ENCODE measurements around the gene EFCAB12.
A peak's percentile ranks its signal among the peaks of the same experiment; 100 is the strongest.
"Not testable (repeated sequence)": the region's sequence is repeated elsewhere in the genome, so short reads cannot be mapped to it uniquely, and the experiment has no call there.

Gene EFCAB12

DNA sequence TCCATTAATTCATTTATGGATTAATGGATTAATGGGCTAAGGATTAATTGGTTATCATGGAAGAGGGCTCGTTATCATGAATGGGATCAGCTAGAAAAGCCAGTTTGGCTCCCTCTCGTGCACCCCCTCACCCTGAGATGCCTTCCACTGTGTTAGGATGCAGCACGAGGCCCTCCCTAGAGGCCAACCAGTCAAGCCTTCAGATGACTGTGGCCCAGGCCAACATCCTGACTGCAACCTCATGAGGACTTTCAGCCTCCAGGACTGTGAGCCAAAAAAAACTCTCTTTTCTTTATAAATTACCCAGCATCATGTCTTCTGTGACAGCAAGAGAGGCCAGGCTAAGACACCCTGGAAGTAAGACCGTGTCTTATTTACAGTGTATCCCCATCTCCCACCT lies 9.0 kb downstream of the EFCAB12 start:
- DNase-seq (ENCODE audit: low read depth), result no peak

DNA sequence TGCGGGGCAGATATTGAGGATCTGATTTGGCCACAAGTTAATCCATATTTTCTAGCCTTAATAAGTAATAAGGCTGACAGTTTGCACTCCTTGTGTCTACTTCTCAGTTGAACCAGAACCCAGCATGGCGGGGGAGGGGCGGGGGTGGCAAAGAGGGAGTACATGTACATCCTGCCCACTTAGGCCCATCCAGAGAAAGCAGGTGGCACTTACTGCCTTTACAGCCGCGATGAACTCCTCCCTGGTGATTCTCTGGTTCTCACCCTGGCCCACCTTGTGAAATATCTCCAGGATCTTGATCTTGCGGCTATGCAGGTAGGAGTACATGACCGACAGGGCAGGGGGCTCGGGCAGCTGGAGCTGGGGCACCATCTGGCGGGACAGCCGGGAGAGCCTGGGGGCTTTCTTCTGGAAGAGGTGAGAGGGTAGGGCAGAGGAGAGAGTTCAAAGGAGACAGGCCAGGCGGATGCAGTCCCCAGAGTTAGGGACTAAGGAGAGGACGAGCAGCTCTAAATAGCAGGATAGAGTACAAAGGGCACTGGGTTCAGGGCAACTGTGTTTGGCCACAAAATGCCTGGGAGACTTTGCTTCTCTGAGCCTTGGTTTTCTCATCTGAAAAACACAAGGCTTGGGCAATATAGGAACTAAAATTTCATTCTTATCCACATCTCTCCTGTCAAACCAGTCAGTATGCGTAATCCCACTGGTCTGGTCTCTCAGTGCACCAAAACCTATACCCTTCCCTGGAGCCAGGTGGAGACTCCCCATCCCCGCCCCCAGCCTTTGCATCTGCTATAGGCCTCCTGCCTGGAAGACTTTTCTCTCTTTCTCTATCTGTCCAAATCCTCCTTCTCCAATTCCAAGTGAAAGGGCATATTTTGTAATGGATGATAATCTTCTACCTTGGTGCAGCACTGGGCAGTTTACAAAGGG lies 10.1 kb downstream of the EFCAB12 start:
- DNase-seq (ENCODE audit: low read depth), result no peak

DNA sequence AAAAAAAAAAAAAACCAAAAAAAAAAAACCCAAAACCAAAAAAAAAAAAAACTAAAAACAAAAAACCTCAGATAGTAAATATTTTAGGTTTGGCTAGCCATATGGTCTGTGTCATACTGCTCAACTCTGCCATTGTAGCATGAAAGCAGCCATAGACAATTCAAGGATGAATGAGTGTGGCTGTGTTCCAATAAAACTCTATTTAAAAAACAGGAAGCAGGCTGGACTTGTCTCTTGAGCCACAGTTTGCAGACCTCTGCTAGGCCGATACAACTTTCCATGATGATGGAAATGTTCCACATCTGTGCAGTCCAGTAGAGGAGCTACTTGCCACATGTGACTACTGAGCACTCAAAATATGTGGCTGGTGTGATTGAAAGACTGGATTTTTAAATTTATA lies 11.1 kb downstream of the EFCAB12 start:
- no peak for DNase-seq (ENCODE audit: low read depth)

DNA sequence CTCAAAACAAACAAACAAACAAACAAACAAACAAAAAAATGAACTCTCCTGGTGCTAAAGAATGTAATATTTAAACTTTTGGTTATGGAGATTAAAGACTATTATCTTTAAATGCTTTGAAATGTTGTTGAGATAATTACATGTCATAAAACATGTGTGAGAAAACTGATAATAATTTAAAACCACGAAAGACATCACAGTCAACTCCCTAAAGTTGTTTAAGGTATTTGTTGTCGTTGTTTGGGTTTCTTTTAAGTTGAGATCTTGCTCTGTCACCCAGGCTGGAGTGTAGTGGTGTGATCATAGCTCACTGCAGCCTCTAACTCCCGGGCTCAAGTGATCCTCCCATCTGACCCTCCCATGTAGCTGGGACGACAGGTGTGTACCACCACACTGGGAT lies 12.0 kb downstream of the EFCAB12 start:
- no peak for DNase-seq (ENCODE audit: low read depth)

DNA sequence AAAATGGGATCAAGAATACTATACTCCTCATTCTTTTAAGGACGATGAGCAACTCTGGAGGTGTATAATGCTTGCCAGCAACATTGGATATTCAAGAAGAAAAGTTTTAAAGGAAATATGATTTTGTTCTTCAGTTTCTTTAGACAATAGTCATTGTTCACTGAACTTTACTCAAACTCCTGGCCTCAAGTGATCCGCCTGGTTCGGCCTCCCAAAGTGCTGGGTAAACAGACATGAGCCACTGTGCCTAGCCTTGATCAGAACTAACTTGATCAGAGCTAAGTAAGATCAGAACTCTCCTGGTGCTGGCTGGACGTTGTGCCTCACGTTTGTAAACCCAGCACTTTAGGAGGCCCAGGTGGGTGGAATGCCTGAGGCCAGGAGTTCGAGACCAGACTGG lies 12.6 kb downstream of the EFCAB12 start:
- no peak for DNase-seq (ENCODE audit: low read depth)

DNA sequence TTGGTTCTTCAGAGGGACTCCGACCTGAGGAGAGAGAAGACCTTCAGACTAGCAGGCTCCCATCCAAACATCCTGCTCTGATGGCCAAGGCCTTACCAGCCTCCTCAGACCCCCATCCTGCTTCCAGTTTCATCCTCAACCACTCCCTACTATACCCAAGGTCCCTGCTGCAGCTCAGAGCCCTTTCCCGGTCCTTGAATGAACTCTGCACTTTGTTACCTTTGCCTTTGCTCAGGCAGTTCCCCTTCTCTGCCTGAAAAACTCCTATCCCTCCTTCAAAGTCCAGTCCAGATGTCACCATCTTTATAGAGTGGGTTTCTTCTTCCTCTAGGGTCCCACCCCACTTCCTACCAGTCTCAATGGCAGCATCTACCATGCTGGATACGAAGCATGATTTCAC lies 13.1 kb downstream of the EFCAB12 start:
- DNase-seq (ENCODE audit: low read depth), result no peak

DNA sequence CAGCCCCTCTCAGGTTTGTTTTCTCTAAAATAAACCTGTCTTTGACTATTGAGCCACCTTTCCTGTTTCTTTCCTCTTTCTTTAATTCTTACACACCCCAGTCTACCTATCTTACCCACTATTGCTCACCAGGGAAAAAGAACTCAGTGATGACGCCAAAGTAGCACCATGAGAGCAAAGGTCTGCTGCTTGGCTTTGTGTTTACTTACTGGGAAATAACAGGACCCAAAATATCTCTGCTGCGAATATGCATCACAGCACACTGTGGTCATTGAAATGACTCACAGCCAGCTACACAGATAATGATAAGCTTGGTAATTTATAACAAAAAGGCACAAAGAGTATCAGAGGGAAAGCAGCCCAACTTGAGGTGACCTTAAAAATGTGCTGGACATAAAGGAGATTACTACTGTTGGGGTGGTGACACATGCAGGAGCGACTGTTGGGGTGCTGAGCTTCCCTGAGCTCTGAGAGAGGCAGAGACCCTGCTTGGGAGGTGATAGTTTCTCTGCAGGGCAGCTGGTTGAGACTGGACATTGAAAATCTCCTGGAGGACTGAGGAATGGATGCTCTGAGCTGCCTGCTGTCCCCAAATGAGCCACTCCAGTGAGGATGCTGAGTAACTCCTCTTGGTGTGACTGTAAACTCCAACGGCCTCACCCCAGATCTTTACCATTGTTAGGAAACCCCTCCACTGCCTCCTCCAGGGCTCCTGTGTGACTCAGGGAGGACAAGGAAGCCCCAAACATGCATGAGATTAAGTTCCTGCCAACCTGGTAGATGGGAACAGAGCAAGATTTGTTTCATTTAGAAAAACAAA lies 14.5 kb downstream of the EFCAB12 start:
- no peak for DNase-seq (ENCODE audit: low read depth)

DNA sequence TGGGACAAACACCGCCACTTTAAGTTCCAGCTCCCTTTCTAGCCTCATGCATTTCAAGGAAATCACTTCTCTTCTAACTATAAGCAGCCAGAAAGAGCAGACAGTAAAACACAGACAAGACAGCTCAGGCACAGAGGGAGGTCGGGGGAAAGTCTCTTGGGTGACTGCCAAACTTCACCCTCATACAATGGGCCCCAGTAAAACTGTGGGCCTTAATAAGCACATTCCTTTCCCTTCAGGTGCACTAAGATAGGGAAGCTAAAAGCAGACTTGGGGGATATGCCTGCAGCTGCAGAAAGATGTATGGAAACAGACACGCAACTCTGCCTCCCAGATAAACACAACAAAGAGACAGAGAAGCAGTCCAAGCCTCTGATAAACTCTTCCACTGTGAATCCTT lies 15.2 kb downstream of the EFCAB12 start:
- DNase-seq (ENCODE audit: low read depth), result not testable (repeated sequence)

DNA sequence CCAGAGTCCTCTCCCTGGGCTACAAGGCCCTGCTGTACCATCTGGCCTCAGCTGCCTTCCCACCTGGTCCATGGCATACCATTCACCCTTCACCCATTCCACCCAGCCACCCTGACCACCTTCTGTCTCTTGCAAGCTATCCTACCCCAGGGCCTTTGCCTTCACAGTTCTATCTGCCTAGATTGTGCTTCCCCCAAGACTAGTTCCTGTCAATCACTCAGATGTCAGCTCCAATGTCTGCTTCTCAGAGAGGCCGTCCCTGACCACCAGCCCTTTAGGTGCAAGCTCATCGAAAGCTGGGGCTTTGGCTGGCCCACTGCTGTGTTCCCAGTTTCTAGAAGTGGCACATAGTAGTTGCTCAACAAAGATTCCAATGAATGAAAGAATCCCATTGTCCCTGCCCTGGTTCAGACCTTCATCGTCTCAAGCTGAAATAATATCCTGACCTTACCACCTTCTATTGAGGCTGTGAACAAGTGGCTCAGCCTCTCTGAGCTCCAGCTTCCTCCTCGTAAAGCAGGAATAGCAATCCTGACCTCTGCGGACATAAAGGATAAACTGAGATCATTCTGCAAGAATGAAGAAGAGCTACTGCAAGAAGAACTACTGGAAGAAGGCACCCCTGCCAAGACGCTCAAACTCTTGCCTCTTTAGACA lies 15.8 kb downstream of the EFCAB12 start:
- no peak for DNase-seq (ENCODE audit: low read depth)

DNA sequence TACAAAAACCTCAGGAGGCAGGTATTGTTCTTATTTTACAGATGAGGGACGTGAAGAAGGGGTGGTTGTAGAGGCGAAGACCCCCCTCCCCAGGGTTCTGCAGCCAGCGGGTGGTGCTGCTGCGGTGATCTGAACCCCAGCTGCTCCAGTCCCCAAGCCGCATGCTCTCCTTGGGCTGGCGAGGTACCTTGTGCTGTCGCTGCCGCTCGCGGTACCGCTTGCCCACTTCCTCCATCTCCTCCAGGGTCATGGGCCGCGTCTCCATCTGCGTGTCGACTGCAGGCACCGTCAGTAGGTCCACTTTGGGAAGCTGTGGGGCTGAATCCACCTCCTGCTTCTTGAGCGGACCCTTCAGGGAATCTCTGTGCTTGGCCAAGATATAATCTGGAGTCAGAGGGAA lies 17.5 kb downstream of the EFCAB12 start:
- no peak for DNase-seq (ENCODE audit: low read depth)

DNA sequence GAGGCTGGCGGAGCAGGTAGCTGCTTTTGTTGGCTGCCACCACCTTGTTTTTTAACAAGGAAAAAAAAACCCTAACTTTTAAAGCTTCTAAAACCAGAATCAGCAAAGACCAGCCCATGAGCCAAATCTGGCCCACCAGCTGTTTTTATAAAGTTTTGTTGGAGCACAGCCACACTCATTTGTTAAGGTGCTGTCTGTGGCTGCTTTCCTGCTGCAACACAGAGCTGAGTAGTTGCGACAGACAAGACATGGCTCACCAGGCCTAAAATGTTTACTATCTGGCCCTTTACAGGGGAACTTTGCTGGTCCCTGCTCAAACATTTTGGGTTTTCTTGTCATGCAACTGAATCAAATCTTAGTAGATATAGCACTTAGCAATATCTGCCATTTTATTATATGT lies 18.9 kb downstream of the EFCAB12 start:
- no peak for DNase-seq (ENCODE audit: low read depth)

DNA sequence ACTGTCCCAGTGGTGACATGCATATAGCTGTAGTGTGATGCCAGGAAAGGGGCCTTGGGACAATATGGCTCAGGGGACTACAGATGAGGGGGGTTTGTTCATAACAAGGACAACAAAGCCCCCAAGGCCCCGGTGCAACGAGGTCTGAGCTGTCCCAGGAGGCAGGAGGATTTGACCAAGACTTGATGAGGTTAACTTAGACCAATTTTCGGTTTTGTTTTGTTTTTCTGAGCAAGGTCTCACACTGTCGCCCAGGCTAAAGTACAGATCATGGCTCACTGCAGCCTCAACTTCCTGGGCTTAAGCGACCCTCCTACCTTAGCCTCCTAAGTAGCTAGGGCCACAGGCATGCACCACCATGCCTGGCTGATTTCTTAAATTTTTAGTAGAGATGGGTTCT lies 23.8 kb downstream of the EFCAB12 start:
- no peak for DNase-seq (ENCODE audit: low read depth)

DNA sequence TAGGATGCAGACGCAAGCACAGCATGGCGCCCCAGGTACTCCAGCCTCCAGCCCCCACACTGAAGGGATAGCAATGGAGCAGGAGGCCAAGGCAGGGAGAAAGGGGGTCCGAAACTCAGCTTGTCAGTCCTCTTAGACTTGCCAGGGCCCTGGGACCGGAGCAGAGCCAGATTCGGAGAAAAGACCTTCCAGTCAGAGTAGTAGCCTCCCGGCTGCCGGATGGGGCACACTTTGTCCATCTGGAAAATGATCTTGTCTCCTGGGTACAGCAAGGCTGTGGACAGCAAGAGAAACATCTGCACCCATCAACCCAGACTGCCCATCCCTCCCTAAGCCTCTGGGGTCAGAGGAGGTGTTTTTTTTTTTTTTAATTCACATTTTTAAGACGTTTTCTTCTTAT lies 24.3 kb downstream of the EFCAB12 start:
- no peak for DNase-seq (ENCODE audit: low read depth)

DNA sequence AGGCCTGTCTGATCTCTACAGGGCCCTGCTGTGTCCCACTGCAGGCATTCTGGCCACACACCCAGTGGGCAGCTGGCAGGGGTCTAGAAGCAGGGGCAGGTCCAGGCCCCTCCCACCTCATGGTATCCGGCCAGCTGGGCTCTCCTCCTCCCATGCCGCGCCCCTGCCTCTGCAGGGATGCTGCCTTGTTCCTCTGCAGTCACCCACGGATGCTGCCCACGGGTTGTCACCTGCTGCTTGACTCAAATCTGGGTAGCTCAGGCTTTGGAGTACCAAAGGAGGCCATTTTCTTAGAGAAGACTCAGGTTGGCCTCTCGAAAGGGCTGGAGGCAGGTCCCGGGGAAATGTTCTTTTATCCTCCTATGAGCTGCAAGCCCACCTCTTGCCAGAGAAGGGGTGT lies 25.0 kb downstream of the EFCAB12 start:
- DNase-seq (ENCODE audit: low read depth), result no peak

DNA sequence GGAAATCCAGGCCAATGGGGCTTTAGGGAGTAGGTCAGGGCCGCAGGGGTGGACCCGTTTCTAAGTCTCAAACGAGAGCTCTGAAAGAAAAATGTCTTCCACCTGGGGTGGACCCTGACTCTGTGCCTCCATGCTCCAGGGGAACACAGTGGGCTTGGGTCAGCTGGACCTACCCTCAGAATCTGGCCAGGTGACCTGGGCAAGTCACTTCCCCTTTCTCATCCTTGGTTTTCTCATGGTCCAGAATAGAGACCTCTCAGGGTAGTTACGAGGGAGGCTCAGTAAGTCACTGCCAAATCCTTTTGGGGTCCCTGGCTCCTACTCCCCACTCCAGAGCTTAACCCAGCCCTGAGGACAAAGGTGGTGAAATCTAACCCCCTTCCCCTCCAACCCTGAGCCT lies 25.8 kb downstream of the EFCAB12 start:
- no peak for DNase-seq (ENCODE audit: low read depth)

DNA sequence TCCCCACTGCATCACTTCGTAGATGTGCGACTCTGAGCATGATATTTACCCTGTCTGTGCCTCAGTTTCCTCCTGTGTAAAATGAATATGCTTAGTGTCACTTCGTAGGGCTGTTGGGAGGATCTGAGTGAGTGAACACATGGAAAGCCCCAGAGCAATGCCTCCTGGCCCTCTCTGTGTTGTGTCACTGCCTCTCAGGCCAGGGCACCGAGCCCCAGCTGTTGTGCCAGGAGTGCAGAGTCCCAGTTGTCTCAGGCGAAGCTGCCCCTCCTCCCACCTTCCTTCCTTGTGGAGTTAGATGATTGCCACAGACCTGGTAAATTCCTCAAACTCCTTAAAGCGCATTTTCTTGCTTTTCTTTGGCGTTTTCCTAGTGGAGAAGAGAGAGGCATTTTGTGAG lies 26.2 kb downstream of the EFCAB12 start:
- DNase-seq (ENCODE audit: low read depth), result no peak

DNA sequence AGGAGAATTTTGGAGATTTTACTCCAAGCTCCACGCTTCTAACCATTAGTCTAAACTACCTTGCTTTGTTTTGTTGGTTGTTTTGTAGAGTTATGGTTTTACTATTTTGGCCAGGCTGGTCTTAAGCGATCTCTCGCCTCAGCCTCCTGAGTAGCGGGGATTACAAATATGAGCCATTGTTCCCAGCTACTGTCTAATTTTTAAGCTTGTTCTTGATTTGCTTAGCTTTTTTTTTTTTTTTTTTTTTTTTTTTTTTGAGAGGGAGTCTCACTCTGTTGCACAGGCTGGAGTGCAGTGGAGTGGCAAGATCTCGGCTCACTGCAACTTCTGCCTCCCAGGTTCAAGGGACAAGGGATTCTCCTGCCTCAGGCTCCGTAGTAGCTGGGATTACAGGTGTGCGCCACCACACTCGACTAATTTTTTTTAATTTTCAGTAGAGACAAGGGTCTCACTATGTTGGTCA lies 28.5 kb downstream of the EFCAB12 start:
- no peak for DNase-seq (ENCODE audit: low read depth)

DNA sequence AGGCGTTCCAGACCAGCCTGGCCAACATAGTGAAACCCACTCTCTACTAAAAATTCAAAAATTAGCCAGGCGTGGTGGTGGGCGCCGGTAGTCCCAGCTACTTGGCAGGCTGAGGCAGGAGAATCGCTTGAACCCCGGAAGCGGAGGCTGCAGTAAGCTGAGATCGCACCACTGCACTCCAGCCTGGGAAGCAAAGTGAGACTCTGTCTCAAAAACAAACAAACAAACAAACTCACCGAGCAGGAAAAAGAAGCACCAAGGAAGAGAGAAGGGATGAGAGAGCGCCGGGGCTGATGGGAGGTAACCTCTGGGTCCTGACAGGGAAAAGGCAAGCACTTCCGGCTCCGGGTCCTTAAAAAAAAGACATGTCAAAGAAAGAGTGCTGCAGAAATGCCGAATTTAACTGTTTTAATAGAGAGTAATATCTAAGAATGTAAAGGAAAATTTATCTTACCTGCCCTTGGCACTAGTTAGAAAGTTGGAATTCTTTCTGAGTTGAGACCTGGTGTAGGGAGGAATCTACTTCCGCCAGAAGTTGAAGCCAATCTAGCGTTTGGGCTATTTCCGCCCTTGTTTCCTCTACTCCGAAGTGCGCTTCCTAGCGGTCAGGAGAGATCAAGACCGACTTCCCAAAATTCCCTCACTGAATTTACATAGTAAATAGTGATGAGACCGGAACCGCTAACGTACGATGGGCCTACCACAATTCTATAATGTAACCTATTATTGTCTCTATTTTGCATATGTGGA lies 29.1 kb downstream of the EFCAB12 start:
- peak; percentile 56 for DNase-seq (ENCODE audit: low read depth)

DNA sequence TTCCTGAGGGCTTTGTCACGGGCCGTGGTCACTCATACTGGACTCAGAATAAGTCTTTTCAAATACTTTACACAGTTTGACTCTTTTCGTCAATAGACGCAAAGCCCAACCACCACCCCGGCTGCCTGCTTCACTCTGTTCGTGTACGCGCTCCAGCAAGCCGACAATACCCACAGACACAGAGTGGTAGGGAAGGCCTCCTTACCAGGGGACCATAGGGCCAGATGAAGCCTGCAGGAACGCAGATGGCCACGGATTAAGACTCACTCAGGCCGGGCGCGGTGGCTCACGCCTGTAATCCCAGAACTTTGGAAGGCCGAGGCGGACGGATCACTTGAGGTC lies 29.7 kb downstream of the EFCAB12 start:
- DNase-seq (ENCODE audit: low read depth), result no peak

DNA sequence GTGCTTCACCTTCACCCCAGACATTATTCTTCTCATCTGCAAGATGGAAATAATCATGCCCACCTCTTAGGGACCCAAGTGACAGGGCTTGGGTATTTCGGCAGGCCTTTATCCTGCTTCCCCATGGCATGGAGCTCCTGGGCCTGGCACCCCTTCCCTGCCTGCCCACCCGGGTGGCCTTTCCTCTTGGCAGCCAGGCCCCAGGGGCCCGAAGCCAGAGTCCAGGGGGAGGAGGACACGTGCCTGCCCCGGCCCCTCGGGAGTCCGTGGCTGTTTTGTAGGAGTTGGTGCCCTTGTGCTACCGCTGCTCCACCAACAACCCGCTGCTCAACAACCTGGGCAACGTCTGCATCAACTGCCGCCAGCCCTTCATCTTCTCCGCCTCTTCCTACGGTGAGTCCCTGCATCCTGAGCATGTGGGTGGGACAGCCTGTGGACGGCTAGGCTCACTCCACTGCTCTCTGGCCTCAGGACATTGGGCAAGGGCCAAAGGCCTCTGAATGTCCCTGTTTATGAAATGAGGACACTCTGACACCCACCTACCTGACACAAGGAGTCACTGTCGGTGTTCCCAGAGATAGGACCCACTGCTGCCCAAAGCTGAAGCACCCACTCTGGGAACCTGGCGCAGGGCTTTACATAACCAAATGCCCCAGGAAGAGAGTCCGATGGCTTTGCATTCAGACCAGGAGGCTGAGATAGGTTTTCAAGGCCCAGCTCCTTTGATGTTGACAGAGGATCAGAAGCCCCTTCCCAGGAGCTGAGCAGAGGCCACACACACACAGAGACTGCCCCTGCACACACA lies 34.5 kb downstream of the EFCAB12 start:
- not testable (repeated sequence) for DNase-seq (ENCODE audit: low read depth)

DNA sequence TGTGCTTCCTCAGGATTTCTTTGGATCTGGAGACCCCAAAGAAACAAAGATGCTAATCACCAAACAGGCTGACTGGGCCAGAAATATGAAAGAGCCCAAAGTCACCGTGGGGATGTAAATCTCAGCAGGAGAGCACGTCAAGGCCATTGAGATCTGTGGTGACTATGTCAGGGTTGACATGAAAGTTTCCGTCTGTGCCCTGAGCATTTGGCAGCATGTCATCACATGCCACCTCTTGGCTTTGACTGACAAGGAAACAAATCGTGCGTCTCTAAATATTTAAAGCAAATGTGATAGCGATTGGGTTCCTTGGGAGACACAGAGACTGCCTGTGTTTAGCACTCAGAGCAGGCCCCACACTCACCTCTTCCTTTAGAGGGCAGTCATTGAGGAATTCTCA lies 35.2 kb downstream of the EFCAB12 start:
- DNase-seq (ENCODE audit: low read depth), result no peak

All from activated T-cell treated with anti-CD3 and anti-CD28 coated beads for 1 hour (primary cell).